Stimulated activated CD4-positive, alpha-beta T cell treated with anti-CD3 and anti-CD28 coated beads, Interleukin-12 subunit alpha, Interleukin-12 subunit beta, amount 100 ng/mL, for 48 hours (primary cell): Measurements from ENCODE around the gene RPL10A.

Experiments used
- DNase-seq, 3 donors: peaks; one replicate each; pipeline ENCODE4 v3.0.0-alpha.2; 2020; ENCODE audit warnings: low read depth in 2 of 3, low spot score in 1 of 3

The RPL10A gene

DNA sequence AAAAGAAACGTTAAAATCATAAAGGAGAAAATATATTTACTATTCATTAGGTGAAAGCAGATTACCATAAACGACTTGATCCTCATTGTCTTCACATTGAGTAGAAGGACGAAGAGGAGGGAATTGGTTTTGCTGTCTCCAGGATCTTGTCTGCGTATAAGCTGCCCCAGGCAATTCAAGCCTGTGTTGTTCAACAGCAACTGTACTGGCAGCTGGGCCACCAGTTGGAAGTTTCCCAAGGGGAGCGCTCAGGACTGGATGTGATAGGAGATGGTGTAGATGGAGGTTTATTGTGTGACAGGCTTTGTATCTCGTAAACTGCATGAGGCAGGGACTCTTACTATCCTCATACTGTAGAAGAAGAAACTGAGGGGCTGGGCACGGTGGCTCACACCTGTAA, 20.0 kb upstream of the RPL10A start:
- DNase-seq = no peak

DNA sequence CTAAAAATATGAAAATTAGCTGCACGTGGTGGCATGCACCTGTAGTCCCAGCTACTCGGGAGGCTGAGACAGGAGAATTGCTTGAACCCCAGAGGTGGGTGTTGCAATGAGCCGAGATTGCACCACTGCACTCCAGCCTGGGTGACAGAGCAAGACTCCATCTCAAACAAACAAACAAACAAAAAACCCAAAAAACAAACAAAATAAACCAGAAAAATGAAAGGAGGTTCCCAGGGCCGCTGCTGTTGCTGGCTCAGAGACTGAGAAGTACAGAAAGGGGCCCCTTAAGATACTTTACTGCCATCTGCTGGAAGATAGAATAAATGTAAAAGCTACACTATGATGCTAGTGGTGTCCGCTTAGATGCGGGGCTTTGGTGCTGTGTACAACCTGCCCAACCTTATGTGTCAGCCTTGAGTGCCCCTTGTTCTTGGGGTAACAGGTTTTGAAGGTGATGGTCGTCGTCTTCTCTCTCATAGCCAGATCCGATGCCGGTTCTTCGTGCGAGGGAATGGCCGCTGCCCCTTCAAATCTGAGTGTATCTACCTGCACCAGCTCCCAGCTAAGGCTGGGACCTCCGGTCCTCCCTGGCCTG, 18.8 kb upstream of the RPL10A start:
- peak in 1 of 3 donors; percentile 35 for DNase-seq

DNA sequence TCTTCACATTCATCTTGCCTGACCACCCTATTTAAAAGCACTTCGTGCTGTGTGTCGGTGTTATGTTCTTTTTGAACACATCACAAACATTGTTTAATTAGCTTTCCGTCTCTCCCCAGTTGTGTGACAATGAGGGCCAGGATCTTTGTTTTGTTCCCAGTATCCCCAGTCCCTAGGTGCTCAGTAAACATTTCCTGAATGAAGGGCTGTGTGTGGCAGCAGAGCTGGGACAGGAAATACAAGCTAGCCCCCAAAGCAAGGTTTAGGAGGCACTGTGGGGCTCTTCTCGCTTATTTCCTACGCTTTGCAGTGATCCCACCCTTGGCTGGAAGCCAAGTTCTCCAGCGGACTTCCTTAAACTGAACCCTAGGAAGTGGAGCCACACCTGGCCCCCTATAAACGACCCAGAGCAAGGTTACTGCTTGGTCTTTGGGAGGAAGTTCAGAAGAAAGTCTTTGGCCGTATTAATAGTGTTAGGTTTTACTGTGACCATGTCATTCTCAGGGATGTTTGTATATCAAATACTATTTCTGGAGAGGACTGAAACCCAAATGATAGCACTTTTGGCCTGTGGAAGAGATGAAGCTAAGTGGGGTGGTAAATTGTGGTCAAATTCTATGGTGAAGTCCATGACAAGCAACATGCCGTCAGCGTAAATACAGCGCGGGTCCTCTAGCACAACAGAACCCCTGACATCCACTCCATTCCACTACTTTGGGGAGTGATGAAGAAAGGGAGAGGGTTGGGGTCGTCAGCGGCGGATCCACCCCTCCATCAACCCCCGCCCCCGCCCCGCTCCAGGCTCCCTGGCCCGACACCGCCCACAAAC, 16.6 kb upstream of the RPL10A start:
- DNase-seq = no peak

DNA sequence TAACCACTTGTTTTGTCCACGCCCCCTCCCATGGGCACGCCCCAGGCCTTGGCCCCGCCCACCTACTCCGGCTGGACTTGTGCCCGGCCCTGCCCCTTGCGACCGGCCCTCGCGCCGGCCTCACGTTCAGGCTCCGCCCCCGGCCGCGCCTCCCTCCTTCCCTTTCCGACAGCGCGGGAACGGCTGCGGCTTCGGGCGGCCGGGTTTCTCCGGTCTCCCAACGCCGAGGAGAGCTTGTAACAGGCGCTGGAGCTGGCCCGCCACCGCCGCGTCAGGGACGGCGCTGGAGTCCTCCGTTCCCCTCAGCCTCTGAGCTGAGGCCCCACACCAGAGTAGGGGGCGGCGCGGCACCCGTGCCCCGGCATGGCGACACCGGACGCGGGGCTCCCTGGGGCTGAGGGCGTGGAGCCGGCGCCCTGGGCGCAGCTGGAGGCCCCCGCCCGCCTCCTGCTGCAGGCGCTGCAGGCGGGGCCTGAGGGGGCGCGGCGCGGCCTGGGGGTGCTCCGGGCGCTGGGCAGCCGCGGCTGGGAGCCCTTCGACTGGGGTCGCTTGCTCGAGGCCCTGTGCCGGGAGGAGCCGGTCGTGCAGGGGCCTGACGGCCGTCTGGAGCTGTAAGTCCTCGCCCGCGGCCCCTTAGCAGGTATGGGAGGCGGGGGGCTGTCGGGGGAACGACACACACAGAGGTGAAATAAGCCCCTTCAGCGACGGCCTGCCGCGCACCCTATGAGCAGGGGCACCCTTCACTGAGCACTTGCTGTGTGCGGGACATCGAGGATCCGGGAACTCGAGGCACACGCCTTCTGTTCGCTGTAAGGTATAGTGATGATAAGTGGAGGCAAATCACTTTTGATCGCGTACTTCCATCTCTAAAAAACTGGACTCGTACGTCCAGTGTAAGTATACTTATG, 15.8 kb upstream of the RPL10A start, which contains the start of gene FANCE:
Gene FANCE, plus strand, starts transcription at position 156 of the 908 bp plus-strand sequence. Its CDS starts 208 bp downstream, at position 364.
- peak; percentile 83 to 98 (median 95) for DNase-seq

DNA sequence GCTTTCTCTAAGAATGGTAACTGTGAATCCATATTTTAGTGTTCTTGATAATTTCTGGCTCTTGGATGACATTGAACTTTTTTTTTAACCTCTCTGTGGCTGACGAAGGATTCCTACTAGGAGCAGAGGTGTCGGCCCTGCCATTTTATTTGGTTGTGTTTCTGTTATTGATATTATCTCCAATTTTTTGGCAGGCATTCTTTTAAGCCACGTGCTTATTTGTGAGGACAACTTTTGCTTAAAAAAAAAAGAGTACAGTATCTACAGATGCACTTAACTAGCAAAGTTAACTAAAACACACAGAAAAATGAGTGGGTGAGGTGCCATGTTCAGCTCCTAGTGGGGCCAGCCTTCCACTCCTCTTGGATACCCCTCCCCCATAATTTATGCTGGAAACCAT, 15.0 kb upstream of the RPL10A start:
- DNase-seq = no peak

DNA sequence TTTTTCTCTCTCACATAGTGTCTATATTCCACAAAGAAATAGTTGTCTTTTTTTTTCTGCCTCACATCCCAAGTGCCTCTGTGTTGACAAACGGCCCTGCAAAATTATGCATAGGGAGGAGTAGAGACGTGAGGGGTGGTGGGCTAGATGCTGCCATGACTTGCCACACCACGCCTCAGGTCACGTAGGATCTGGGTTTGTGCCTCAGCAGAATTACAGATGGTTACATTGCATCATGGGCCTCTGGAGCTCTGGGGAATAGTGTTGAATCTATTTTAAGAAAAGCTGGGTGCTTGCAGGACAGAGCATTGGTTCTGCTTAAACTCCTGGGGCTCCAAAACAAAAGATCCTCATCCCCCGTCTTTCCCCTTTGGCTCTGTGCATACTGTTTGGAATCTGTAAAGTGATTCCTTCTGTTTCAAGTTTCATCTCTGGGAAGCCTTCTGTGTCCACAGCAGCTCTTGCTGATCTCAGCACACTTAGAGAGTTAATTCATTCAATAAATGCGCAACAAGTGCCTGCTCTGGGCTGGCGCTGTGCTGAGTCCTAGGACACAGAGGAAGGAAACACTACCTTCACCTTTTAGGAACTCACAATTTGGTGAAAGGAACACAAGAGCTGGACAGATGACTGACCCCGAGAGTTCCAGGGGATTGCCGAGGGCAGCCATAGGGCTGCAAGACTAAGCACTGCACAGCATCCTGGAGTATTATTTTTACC, 13.7 kb upstream of the RPL10A start:
- no peak for DNase-seq

DNA sequence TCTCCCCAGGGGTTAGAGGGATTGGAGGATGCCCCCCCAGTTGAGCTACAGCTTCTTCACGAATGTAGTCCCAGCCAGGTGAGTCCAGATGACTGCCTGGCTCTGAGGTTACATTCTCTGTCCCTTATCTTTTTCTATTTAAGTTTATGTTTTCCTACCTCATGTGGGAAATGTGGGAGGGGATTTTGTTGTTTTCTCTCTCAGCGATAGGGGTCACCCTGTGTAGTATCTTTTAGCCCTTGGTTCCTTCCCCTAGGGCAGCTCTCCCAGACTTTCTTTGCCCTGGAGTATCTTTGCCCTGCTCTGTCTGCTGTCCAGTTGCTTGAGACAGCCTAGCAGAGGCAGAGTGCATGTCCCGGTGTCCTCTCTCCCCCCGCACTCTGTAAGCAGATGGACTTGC, 10.3 kb upstream of the RPL10A start:
- no peak for DNase-seq

DNA sequence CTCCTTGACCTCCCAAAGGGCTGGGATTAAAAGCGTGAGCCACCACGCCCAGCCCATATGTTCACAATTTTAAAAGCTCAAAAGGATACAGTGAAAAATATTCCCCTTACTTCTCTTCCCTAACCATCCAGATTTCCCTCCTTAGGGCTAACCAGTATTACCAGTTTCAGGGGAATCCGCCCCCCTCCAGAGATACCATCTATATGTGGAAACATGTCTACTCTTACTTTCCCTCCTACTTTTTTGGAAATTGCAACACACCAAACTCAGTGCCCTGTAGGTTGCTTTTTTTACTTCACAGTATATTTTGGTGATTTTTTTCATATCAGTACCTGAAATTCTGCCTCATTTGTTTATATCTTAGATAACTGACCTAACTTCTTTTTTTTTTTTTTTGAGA, 6.9 kb upstream of the RPL10A start:
- no peak for DNase-seq

DNA sequence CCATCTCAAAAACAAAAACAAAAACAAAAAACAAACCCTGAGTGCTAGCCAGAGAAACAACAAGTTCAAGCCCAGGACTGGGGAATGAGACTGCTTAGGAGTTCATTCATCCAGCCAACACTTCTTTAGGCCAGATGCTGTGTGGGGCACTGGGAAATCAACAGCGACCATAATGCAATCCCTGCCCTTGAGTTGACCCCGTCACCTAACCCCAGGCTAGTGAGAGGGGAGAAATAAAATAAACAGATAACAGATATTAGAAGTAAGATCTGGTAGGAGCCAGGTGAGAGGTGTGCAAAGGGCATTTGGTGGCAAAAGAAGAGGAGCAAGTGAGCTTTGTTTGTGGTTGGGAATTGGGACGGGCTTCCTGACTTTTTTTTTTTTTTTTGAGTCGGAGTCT, 4.9 kb upstream of the RPL10A start:
- DNase-seq = no peak

DNA sequence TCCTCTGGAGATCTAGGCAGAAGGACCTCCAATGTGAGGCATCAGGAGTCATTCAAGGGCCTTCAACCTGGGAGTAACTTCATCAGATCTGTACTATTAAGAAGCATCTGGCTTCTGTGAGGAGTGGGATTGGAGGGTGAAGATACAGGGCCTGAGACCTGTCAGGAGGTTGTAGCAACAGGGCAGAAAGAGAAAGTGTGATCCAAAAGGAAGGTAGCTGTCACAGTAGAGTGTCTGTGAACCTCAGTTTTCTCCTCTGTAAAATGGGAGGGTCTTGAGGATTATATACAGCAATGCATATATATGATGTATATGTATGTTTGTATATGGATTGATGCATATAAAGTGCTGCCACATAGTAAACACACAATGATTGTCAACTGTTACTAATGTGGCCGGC, 2.6 kb upstream of the RPL10A start:
- DNase-seq = no peak

DNA sequence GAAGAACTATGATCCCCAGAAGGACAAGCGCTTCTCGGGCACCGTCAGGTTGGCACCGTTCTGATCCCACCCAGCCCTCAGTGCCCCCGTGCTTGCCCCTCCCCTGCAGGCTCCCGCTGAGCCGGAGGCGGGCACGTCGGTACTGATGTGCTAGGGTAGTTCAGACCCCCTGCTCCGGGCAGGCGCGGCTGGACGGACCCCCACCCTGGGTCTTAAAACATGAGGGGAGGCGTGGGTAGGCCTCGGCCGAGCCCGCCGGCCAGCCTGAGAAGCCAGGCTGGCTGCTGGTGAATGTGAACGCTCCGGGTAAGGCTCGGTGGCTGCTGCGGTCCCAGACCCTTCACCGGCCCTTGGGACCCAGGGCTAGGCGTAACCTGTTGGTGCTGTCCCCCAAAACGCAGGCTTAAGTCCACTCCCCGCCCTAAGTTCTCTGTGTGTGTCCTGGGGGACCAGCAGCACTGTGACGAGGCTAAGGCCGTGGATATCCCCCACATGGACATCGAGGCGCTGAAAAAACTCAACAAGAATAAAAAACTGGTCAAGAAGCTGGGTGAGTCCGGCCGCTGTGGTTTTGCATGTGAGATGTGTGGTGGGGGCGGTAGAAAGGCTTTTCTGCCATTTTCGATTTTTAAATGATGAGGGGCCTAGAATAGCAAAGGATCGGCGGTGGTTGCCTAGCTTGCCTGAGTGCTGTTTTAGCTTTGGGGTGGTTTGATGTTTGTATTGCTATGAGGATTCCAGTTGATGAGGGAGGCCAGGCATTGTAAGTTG, 964 bp downstream of the RPL10A start:
- DNase-seq = no peak

DNA sequence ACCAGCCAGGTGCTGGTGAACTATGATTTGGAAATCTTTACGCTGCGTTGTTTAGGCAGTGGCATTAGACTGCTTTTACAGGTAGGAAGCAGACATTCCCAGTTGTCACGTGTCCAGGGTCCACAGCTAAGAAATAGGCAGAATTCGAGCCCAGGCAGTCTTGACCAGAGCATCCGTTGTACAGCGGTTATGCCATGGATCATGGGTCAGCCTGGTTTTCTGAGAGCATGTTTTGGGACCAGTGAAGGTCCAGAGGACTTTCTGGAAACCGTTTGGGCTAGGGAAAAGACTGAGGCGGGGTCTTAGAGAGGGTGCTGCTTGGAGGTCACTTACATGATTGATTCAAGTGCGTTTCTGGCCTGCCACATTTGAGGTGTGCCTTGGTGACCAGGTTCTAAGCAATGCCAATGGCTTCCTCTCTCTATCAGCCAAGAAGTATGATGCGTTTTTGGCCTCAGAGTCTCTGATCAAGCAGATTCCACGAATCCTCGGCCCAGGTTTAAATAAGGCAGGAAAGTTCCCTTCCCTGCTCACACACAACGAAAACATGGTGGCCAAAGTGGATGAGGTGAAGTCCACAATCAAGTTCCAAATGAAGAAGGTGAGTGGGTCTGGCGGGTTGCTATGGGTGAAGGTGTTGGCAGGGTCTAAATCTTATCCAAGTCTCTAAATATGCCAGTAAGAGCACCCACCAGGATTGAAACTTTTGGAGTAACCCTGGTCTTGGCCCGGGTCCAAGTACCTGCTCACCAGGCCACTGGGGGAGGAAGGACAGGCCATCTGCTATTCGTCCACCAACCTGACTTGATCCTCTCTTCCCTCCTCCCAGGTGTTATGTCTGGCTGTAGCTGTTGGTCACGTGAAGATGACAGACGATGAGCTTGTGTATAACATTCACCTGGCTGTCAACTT, 1.8 kb downstream of the RPL10A start:
- DNase-seq = no peak

DNA sequence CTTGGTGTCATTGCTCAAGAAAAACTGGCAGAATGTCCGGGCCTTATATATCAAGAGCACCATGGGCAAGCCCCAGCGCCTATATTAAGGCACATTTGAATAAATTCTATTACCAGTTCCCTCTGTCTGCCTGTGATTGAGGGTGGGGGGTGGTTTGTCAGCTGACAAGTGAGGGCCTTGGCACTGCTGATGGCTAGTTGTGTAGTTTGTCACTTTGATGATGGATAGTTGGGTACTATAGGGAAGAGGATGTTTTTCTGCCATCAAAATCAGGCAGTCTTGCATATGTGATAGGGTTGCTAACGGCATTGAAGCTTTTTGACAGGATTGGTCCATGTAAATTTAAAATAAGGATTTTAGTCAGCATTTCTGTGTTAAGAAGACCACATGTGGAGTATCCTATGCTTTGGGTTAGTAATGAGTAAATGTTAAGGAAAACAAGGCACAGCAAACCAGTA, 2.5 kb downstream of the RPL10A start:
- DNase-seq = no peak

DNA sequence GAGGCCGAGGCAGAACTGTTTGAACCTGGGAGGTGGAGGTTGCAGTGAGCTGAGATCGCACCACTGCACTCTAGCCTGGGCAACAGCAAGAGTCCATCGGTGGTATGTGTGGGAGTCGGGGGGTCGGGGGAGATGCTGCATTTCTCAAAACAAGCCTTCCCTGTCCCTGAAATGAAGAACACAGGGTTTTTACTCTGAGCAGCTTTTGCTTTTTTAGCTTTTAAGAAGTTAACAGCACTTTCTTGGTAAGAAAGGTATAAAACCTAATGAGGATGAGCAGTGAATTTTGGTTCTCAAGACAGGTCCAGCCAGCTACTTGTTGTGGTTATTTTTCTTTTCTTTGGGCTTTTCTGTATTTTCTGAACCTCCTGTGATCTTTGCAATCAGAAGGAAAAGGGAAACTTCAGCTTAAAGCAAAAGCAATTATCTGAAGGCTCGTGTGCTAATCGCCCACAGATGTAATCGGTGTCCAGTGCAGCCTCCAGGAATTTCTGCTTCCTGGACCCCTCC, 3.7 kb downstream of the RPL10A start:
- DNase-seq = no peak

DNA sequence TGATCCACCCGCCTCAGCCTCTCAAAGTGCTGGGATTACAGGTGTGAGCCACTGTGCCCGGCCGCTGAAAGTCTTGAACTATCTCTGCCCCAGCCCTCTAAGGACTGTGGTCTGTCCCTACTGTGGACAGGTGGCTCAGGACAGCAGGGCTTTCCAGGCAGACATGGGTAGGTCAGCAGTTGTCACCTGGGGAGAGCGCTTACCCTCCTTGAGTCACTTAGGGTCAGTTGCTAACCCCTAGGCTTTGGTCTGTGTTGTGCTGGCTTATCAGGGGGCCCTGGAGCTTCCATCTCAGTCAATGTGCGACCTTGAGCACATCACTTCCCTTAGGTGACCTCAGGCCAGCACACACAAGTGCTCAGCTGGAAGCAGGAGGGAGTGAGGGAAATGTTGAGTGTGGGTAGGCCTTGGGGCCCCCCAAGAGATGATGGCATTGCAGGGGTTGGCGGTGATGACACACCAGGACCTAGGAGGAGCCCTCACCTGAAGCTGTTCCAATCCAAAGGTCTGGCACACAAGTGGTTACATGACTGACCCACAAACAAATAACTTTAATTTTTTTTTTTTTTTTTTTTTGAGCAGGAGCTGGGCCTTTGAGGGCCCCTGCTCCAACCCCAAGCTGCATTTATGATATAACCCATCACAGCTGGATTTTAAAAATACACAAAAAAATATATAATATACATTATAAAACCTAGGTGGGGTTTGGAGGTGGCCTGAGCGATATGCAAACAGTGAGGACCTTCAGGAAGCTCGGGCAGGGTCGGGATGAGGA, 5.1 kb downstream of the RPL10A start:
- DNase-seq = no peak

DNA sequence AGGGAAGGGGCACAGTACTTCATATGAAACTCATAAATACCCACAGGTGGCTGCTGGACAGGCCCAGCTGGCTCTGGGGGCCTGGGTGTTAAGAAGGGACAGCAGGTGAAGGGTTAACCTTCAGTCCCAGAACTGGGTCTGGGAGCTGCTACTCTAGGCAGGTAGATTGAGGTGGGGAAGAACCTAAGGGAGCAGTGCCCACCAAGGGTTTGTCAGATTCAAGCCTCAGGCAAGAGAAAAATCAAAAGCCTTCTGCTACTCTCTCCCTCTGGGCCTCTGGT, 5.6 kb downstream of the RPL10A start:
- no peak for DNase-seq

DNA sequence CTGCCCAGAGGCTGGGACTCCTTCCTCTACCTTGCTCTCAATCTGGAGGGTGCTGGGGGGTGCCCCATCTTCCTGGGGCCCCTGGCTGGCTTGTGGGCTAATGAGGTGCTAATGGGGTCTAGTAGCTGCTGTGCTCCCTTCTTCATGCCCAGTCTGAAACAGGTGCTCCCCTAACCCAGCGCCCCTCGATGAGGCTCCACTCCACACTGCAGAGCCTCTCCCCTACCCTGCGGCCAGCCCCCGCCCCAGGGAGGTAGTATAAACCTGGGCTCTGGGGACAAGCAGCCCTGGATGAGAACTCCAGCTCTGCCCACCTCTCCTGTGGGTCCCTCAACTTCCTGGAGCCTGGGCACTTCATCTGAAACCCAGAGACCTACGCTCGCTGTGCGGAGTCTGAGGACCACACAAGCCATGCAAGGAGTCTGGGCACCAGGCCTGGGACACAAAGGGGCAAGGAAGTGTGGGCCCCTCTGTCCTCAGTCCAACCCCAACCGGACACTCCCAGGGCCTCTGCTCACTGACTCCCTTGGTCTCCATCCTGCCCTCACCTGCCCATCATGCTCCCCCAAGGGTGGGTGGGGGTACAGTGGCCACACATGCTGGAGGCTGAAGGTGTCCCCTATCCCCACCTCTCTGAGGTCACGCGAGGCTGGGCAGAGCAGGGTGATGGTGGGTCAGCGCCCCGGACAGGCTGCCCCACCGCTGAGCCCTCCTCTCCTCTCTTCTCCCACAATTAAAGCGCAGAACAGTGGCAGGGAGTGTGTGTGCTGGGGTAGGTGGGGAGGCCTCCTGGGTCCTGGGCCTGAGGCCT, 6.1 kb downstream of the RPL10A start:
- no peak for DNase-seq
